Nucleus accumbens (tissue), 56 donors: ENCODE data around the gene TRPM8.
A peak's percentile ranks its signal among the peaks of the same experiment; 100 is the strongest.

Source experiments
- DNase-seq, 56 donors: peaks; one replicate each; lab custom pipeline; 2025; lab: John Stamatoyannopoulos, UW

Gene TRPM8

GRCh38 chr2:233972941-233973575 is 55.9 kb downstream of the TRPM8 start:
- no peak for DNase-seq

GRCh38 chr2:233973786-233974185 is 56.6 kb downstream of the TRPM8 start:
- no peak for DNase-seq

- peak in 16 of 56 donors; percentile 6 to 46 (median 13) for DNase-seq
Measured at GRCh38 chr2:233974530-233975071, 57.4 kb downstream of the TRPM8 start.

- no peak for DNase-seq
Measured at GRCh38 chr2:233976087-233976486, 58.9 kb downstream of the TRPM8 start.

- DNase-seq: peak in 2 of 56 donors; percentile 2 to 17
Measured at GRCh38 chr2:233976690-233977294, 59.6 kb downstream of the TRPM8 start.

GRCh38 chr2:233977296-233977837 is 60.2 kb downstream of the TRPM8 start:
- no peak for DNase-seq

GRCh38 chr2:233979748-233980147 is 62.6 kb downstream of the TRPM8 start:
- DNase-seq: no peak

- no peak for DNase-seq
Measured at GRCh38 chr2:233980955-233981561, 63.9 kb downstream of the TRPM8 start.

- DNase-seq: no peak
Measured at GRCh38 chr2:233981574-233982420, 64.6 kb downstream of the TRPM8 start.

GRCh38 chr2:233982421-233983121 is 65.4 kb downstream of the TRPM8 start:
- no peak for DNase-seq

- no peak for DNase-seq
Measured at GRCh38 chr2:233983445-233983844, 66.3 kb downstream of the TRPM8 start.

- DNase-seq: no peak
Measured at GRCh38 chr2:233988581-233988980, 71.4 kb downstream of the TRPM8 start.

GRCh38 chr2:233989221-233989858 is 72.2 kb downstream of the TRPM8 start:
- DNase-seq: no peak

GRCh38 chr2:233990261-233990798 is 73.2 kb downstream of the TRPM8 start:
- DNase-seq: no peak

- DNase-seq: no peak
Measured at GRCh38 chr2:233991196-233991595, 74.0 kb downstream of the TRPM8 start.

- DNase-seq: no peak
Measured at GRCh38 chr2:233992513-233993217, 75.5 kb downstream of the TRPM8 start.

- DNase-seq: no peak
Measured at GRCh38 chr2:233993461-233993860, 76.3 kb downstream of the TRPM8 start.

- no peak for DNase-seq
Measured at GRCh38 chr2:233994151-233994550, 77.0 kb downstream of the TRPM8 start.
